ENCODE results near the gene SF3B2. TPM values are rescaled to one million over a fixed set of nuclear protein-coding genes. Genes with fewer than 3 reads are reported as not detected.

The SF3B2 gene
- total and polyA plus RNA-seq, 8 donors: 122 to 233 (median 211) TPM

- Histone ChIP-seq H3K27ac (peak overlapping the region; percentile 71 to 84), H3K27me3 (no peaks in the 10 kb centered on the region), H3K9me3 (no peaks in the 10 kb centered on the region), H3K36me3 (peaks cover 0 to 13% of the 10 kb centered on the region in 2 donors), H3K4me1 (peaks cover 19 to 49% of the 10 kb centered on the region in 2 donors), H3K4me3 (no peak overlapping the region)
- DNase-seq: no peak
- no peak for TF ChIP-seq CTCF (IDR thresholded peaks at IDR 0.05)
- intact Hi-C loops (cut with DNase I): no loop called here
- ATAC-seq: peak; percentile 75
These were observed 28.1 kb downstream of the SF3B2 start for GRCh38 chr11:66080055-66080817.

GRCh38 chr11:66081505-66081904, 29.3 kb downstream of the SF3B2 start:
- no peak for TF ChIP-seq CTCF (IDR thresholded peaks at IDR 0.05)
- H3K4me1 ChIP-seq: peaks cover 19 to 49% of the 10 kb centered on the region in 2 donors
- intact Hi-C loops (cut with DNase I): no loop called here
- H3K9me3 ChIP-seq: no peaks in the 10 kb centered on the region
- no peaks in the 10 kb centered on the region for H3K27me3 ChIP-seq
- DNase-seq: peak in 2 of 4 donors; percentile 30 to 78
- H3K36me3 ChIP-seq: peaks cover 0 to 4% of the 10 kb centered on the region in 2 donors
- ATAC-seq: peak; percentile 84
- H3K27ac ChIP-seq: peak overlapping the region; percentile 71 to 84
- peak overlapping the region in 1 of 2 donors; percentile 8 for H3K4me3 ChIP-seq

GRCh38 chr11:66082946-66083698, 31.0 kb downstream of the SF3B2 start:
- H3K4me3 ChIP-seq: no peak overlapping the region
- TF ChIP-seq CTCF (IDR thresholded peaks at IDR 0.05): no peak
- intact Hi-C loops (cut with DNase I): no loop called here
- no peaks in the 10 kb centered on the region for H3K9me3 ChIP-seq
- peak overlapping the region in 1 of 2 donors; percentile 23 for H3K27ac ChIP-seq
- H3K36me3 ChIP-seq: no peaks in the 10 kb centered on the region
- H3K4me1 ChIP-seq: peaks cover 19 to 49% of the 10 kb centered on the region in 2 donors
- DNase-seq (peak in 1 of 4 donors; percentile 16), ATAC-seq (no peak)
- H3K27me3 ChIP-seq: no peaks in the 10 kb centered on the region

- DNase-seq: no peak
- no peaks in the 10 kb centered on the region for H3K36me3 ChIP-seq
- TF ChIP-seq CTCF (IDR thresholded peaks at IDR 0.05): no peak
- H3K4me1 ChIP-seq: peaks cover 19 to 49% of the 10 kb centered on the region in 2 donors
- intact Hi-C loops (cut with DNase I): no loop called here
- H3K27ac ChIP-seq: peak overlapping the region in 1 of 2 donors; percentile 23
- no peaks in the 10 kb centered on the region for H3K9me3 ChIP-seq
- ATAC-seq: no peak
- H3K4me3 ChIP-seq: no peak overlapping the region
- no peaks in the 10 kb centered on the region for H3K27me3 ChIP-seq
These were observed 31.6 kb downstream of the SF3B2 start for GRCh38 chr11:66083767-66084166.

Data from left lung (tissue), 10 donors.